ENCODE measurements around the gene HOXC10.

Gene HOXC10

DNA sequence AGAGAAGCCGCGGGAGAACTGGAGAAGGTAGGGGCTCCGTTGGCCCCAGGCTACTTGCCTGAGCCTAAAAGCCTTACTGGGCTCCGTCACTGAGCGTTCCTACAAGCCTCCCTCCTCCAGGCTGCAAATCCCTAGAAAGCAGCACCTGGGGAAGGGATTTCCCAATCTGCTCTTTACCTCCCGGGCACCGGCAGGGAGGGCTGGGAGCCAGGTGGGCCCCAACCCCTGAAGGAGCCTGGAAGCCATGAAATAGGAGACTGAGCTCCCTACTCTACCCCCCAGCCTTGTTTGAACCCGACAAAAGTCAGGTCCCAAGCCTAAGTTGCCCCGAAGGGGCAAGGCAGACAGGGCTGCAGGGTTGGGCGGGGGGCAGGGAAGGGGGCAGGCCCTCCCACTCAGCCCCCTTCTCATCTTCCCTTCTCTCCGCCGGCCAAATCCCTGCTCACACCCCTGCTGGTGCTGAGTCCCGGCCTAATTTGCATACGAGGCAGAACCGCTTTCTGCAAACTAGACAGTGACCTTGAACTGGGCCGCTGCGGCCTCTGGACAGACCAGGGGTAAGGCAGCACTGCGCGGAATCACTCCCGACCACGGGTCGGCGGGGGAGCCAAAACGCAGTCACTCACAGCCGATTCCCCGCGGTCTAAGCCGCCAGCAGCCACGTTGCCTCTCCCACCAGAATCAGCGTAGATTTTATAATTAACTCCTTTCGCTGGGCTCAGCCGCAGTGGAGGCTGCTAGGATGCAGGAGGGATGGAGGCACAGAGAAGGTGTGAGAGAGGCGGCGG, 34.0 kb upstream of the HOXC10 start:
- DNase-seq = no peak

GRCh38 chr12:53951577-53952334, 33.2 kb upstream of the HOXC10 start:
- DNase-seq = no peak

DNA sequence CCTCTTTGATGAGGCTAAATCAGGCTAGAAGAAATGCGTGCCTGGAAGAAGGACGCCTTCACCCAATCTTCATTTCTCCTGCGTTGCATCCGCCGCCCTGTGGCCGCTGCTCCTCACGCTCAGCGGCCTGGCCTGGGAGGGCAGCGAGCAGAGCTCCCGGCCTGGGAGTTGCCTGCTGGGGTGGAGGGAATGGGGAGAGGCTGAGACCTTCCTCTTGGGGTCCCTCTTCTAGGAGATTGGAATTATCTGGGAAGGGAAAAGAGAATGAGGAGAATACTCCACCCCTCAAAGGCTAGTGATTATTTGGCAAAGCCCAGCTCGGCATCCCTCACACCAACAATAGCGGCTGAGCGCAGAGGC, 32.6 kb upstream of the HOXC10 start:
- DNase-seq = no peak

- no peak for DNase-seq
Observed at GRCh38 chr12:53952871-53953734, 31.8 kb upstream of the HOXC10 start.

DNA sequence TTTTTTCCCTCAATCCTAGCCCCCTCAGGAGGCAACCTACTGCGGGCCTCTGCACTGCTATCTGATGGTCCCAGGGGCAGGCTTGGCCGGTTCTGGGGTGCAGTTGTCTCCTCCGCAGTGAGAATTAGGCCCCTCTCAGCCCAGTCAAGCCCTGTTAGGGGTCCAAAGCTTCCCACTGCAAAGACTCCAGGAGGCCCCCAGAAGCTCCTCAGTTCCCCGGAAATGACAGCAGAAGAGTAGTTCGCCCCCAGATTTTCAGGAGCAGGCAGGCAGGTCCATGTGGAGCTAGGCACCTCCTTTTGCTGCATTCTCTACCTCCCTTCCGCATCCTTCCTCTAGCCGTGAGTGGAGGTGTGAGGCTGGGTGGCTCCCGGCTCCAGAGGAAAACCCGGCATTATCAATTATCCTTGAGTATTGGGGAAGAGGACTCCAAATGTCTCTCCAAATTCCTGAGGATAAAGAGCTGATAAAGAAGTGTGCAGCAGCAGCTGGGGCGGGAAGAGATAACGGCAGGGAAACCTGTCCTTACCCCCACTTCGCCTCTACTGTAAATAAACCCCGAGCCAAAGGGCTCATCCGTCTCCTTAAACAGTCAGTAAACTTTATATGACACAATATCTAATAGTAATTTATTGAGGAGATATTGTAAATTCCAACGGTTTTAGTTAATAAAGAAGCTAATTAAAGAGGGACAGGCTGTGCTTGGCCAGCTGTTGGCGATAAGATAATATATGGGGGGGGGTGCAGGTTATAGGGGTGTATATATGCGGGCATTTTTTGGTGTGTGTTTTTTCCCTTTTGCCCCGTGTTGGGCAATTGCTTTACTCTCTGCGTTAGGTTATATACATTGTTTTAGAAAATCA, 30.9 kb upstream of the HOXC10 start:
- no peak for DNase-seq

DNA sequence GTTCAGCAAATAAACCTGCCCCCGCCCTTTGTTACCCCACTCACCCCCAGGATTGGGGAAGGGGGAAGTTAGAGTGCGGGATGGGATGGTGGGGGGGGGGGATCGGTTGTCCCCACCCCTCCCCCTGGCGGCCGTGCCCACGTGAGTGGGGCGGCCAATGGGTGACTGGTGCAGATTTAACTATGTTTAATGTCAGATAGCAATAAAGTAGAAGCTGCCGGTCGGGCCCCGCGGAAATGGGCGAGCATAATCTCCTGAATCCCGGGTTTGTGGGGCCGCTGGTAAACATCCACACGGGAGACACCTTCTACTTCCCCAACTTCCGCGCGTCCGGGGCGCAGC, 30.3 kb upstream of the HOXC10 start, which contains the start of gene HOXC12:
Gene HOXC12 (plus strand): TSS at position 210 of the 342 bp plus-strand sequence. CDS start 27 bp downstream, at position 237.
- DNase-seq = no peak

DNA sequence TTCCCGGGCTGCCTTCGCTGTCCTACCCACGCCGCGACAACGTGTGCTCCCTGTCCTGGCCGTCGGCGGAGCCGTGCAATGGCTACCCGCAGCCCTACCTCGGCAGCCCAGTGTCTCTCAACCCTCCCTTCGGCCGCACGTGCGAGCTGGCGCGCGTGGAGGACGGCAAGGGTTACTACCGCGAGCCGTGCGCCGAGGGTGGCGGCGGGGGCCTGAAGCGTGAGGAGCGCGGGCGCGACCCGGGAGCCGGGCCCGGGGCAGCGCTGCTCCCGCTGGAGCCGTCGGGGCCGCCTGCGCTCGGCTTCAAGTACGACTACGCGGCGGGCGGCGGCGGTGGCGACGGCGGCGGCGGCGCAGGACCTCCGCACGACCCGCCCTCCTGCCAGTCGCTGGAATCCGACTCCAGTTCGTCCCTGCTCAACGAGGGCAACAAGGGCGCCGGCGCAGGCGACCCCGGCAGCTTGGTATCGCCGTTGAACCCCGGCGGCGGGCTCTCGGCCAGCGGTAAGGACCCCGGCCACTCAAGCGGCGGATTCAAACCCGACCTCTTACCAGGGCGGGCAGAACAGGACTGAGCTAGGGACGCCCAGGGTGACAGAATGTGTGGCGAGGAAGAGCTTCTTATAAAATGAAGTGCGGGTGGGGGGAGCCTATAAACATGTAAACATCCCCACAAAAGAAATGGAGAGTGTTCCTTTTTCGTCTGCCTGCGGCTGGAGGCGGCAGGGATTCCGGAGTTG, 29.7 kb upstream of the HOXC10 start:
- no peak for DNase-seq

GRCh38 chr12:53955776-53956250, 29.1 kb upstream of the HOXC10 start:
- no peak for DNase-seq

- DNase-seq = no peak
Observed at GRCh38 chr12:53956251-53956887, 28.6 kb upstream of the HOXC10 start.

- DNase-seq = no peak
Observed at GRCh38 chr12:53956914-53957536, 27.9 kb upstream of the HOXC10 start.

- no peak for DNase-seq
Observed at GRCh38 chr12:53958128-53958527, 26.8 kb upstream of the HOXC10 start.

- no peak for DNase-seq
Observed at GRCh38 chr12:53959314-53959713, 25.6 kb upstream of the HOXC10 start.

GRCh38 chr12:53960187-53961024, 24.5 kb upstream of the HOXC10 start:
- DNase-seq = no peak

DNA sequence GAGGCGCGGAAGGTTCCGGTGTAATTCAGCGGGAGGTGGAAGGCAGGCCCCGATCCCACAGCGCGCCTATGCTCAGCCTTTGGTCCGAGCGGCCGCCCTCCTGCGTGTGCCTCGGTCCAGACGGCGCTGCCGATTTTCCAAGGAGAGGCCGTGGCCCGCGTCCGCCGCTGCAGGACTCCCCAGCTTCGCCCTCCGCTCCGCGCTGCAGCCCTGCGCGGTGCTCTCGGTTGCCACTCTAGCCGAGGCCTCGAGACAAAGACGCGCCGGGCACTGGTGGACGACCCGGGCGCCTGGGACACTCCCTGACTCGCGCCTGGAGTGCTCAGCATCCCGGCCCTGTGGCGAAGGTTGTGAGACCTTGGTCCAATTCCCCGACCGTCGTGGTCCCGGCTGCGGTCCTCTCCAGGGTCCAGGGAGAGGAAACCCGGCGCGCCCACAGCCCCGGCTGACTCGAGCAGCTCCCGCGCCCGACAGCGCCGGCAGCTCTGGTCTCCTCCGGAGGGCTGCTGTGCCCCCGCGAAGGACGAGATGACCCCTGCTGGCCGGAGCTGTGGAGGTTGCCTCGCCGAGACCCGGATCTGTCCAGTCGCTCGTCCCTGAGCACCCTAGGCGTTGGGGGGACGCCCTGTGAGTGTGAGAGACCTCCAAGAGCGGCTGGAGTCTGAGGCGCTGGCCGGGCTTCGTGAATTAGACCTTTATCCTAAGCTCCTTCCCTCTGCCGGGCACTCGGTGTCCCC, 23.8 kb upstream of the HOXC10 start:
- DNase-seq = no peak

DNA sequence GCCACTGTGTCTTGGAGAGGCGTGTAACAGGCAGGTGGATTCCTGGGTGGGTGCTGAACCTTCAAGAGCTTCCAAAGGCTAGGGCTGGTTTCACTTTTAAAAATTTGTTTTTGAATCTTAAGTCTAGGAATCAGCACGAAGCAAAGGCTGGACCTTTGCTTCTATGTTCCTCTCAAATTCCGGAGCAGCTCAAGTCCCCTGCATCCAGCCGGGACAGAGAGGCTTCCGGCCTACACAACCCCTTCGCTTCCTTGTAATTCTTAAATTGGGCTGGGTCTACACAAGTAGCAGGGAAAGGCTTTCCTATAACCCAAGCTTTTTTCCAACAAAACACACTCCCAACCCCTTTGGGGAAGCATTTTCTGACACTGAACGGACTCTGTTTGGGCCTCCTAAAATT, 21.9 kb upstream of the HOXC10 start:
- DNase-seq = no peak

DNA sequence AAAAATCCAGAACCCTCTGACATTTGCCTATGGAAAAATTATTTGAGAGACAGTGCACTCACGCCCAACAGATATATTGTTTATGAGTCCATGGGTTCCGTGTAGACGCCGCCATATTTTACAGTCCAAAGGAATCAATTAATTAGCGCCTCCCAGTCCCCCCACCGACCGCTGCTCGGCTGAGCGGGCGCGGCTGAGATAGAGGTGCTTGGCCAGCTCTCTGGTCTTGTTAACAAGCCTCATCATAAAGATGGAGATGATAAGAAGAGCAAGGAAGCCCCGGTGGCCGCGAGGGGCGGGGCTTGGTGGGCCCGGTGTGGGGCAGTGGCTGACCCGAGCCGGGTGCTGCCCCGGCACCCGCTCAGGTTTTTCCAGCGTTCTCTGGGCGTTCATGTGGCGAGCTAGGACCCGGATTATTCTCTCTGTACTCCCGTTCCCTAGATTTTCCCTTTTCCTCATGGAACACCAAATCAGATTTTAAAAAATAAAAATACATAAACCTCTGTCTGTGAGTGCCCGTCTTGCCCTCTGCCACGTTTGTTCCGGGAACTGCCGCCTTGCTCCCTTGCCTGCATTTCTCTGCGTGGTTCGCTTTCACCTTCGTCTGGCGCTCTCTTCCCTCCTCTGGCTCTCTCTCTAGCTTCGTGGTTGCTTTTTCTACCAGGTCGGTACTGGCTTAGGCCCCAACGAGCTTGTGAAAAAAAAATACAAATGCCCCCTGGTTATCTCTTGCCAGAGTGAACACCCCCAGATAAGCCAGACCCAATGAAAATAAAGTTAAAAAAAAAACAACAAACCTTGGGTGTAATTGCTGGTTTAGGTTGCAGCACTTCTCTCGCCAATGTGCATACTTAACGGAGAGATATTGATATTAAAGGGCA, 21.3 kb upstream of the HOXC10 start:
- no peak for DNase-seq

GRCh38 chr12:53964315-53964713, 20.6 kb upstream of the HOXC10 start:
- no peak for DNase-seq
